GM12873 (cell line): Measurements from ENCODE around the gene PCDH1.

Experiments
- CTCF ChIP-seq: IDR thresholded peaks from 2 replicates; pipeline ENCODE4 v1.5.1; 2012; ENCODE audit warnings: low read depth, mild to moderate bottlenecking, moderate library complexity, low read length, control low read depth; ENCODE audit not compliant: insufficient read depth; ENCODE audit errors: missing control alignments

The PCDH1 gene

GRCh38 chr5:141906972-141907371 is 28.8 kb upstream of the PCDH1 start:
- TF ChIP-seq CTCF, result no peak

GRCh38 chr5:141906517-141906916 is 28.3 kb upstream of the PCDH1 start:
- no peak for TF ChIP-seq CTCF

- TF ChIP-seq CTCF, result no peak
These were observed 26.3 kb upstream of the PCDH1 start for GRCh38 chr5:141904551-141904950.

GRCh38 chr5:141903261-141903660 is 25.1 kb upstream of the PCDH1 start:
- TF ChIP-seq CTCF, result no peak

GRCh38 chr5:141902015-141902814 is 24.0 kb upstream of the PCDH1 start:
- TF ChIP-seq CTCF, result no peak

- no peak for TF ChIP-seq CTCF
These were observed 20.3 kb upstream of the PCDH1 start for GRCh38 chr5:141898448-141899049.

- TF ChIP-seq CTCF, result no peak
These were observed 19.2 kb upstream of the PCDH1 start for GRCh38 chr5:141897425-141897824.
